ENCODE data around the gene DDX4.

DNA sequence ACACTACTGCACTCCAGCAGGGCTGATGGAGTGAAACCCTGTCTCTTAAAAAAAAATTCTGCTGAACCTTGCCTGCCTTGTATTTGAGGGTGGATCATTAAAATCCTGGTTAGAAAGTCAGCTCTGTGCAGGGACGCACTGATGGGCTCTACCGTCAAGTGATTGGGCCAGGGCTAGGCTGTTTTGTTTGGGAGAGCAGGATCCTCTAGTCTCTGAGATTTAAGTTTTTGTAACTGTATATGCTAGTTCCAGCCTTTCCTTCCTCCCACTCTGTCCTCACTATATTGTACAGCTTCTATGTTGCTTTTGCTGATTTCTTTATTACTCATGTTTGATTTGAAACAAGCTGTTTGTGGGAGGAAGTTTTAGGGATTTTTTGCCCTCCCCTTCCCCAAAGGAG, 11.5 kb downstream of the DDX4 start:
- TF ChIP-seq, protein P1, sequence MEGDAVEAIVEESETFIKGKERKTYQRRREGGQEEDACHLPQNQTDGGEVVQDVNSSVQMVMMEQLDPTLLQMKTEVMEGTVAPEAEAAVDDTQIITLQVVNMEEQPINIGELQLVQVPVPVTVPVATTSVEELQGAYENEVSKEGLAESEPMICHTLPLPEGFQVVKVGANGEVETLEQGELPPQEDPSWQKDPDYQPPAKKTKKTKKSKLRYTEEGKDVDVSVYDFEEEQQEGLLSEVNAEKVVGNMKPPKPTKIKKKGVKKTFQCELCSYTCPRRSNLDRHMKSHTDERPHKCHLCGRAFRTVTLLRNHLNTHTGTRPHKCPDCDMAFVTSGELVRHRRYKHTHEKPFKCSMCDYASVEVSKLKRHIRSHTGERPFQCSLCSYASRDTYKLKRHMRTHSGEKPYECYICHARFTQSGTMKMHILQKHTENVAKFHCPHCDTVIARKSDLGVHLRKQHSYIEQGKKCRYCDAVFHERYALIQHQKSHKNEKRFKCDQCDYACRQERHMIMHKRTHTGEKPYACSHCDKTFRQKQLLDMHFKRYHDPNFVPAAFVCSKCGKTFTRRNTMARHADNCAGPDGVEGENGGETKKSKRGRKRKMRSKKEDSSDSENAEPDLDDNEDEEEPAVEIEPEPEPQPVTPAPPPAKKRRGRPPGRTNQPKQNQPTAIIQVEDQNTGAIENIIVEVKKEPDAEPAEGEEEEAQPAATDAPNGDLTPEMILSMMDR (conservative IDR thresholded peaks at IDR 0.05; ENCODE audit: low read depth, low read length) = no peak
- no peak for TF ChIP-seq EZH2 (IDR thresholded peaks at IDR 0.05; ENCODE audit: low read length, unreplicated experiment)
- TF ChIP-seq EZH2phosphoT487 (IDR thresholded peaks at IDR 0.05; ENCODE audit: borderline replicate concordance, low read length) = no peak

Measured in PC-3 (cell line).